HS-27A (cell line): ENCODE results near the gene GH2.
"Not testable (repeated sequence)": the region's sequence is repeated elsewhere in the genome, so short reads cannot be mapped to it uniquely, and the experiment has no call there.

Experiments used
- DNase-seq: peaks from one replicate; pipeline ENCODE4 v3.0.0-alpha.2; 2012; ENCODE audit warnings: low read depth, missing footprints

Gene GH2

GRCh38 chr17:63911041-63911635 lies 29.4 kb upstream of the GH2 start, which contains the start of gene CSHL1:
Gene CSHL1 (minus strand): TSS chr17:63911258. CDS start chr17:63911196, 62 bp downstream.
- no peak for DNase-seq

- DNase-seq = no peak
Measured at GRCh38 chr17:63910096-63910495, 28.4 kb upstream of the GH2 start.

DNA sequence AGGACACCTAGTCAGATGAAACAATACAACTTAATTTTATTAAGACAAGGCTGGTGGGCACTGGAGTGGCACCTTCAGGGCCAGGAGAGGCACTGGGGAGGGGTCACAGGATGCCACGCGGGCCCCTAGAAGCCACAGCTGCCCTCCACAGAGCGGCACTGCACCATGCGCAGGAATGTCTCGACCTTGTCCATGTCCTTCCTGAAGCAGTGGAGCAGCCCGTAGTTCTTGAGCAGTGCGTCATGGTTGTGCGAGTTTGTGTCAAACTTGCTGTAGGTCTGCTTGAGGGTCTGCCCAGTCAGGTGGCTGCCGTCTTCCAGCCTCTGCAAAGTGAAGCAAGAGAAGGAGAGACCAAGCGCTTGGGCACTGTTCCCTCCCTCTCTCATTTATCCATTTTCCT lies 27.8 kb upstream of the GH2 start:
- DNase-seq = not testable (repeated sequence)

GRCh38 chr17:63907161-63907778 lies 25.5 kb upstream of the GH2 start:
- not testable (repeated sequence) for DNase-seq

DNA sequence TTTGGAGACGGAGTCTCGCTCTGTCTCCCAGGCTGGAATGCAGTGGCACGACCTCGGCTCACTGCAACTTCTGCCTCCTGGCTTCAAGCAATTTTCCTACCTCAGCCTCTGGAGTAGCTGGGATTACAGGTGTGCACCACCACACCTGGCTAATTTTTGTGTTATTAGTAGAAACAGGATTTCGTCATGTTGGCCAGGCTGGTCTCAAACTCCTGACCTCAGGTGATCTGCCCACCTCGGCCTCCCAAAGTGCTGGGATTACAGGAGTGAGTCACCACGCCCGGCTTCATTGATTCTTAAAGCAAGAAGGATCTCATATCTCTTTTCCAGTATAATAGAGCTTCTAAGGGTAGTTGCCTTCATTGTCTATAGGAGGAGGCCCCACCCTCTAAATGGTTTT lies 23.1 kb upstream of the GH2 start:
- not testable (repeated sequence) for DNase-seq

GRCh38 chr17:63903787-63904201 lies 22.1 kb upstream of the GH2 start:
- DNase-seq = not testable (repeated sequence)

DNA sequence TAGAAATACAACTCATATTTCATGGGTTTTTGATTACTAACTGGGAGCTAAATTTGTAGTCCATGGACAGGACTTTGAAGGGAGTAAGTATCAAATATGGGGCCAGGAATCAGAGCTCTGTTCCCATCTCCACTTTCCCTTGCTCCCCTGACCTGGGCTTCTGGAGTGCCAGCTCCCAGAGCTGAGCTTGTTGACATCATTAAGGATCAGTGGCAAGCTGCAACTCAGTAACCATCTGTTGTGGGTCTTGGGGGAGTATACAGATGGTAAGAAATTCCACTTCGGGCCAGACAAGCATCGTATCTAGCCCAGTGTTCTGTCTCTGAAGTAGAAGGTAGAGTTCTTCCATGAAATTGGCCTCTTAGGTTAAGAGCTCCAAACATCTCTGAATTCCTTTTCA lies 20.2 kb upstream of the GH2 start:
- DNase-seq = not testable (repeated sequence)

GRCh38 chr17:63898899-63899798 lies 17.4 kb upstream of the GH2 start:
- DNase-seq = not testable (repeated sequence)

DNA sequence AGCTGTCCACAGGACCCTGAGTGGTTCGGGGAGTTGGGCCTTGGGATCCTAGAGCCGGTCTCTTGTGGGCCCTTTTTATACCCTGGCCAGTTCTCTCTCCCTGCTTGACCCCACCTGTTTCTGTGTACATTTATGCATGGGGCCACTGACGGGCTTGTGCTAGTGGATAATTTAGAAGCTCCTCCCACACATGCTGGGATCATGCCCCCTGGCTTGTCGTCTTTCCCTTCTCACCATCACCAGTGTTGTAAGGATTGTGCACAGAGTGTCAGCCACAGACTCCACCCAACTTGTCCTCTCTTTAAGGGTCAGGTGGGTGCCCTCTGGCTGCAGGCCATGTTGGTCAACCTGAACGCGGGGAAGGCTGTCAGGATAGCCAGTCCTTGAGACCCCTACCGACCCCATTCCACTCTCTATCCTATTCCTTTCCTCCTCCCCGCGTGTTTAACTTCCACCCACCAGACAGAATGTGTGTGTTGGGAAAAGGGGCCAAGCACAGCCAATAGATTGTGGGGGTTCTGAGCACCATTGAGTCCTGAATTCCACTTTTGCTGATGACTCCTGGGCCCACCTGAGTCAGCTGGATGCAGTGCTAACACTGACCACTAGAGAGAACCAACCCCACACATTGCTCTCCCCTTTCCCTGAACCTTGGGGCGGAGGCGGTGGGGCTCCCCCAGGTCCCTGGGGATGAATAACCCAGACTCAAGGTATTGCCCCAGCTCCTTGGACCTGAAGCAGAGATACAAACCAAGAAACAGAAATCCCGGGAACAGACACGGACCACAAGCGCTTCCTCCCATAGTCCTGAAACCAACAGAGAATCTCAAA lies 15.0 kb upstream of the GH2 start, which contains the start of gene CSH1:
TSS of gene CSH1 (minus strand) at position 51 of the 831 bp plus-strand sequence. CDS start 63 bp downstream, outside the sequence.
- not testable (repeated sequence) for DNase-seq

- DNase-seq = not testable (repeated sequence)
Measured at GRCh38 chr17:63894821-63895220, 13.1 kb upstream of the GH2 start.

- not testable (repeated sequence) for DNase-seq
Measured at GRCh38 chr17:63894021-63894420, 12.3 kb upstream of the GH2 start.

GRCh38 chr17:63892316-63893037 lies 10.7 kb upstream of the GH2 start:
- not testable (repeated sequence) for DNase-seq

GRCh38 chr17:63889026-63889848 lies 7.5 kb upstream of the GH2 start:
- DNase-seq = not testable (repeated sequence)

DNA sequence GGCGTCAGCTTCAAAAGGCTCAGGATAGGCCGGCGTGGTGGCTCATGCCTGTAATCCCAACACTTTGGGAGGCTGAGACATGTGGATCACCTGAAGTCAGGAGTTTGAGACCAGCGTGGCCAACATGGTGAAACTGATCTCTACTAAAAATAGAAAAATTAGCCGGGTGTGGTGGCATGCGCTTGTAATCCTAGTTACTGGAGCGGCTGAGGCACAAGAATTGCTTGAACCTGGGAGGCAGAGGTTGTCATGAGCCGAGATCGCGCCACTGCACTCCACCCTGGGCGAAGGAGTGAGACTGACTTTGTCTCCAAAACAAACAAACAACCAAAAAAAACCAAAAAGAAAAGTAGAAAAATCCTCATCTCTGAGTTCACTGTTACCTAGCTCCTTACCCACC lies 3.4 kb upstream of the GH2 start:
- DNase-seq = not testable (repeated sequence)

DNA sequence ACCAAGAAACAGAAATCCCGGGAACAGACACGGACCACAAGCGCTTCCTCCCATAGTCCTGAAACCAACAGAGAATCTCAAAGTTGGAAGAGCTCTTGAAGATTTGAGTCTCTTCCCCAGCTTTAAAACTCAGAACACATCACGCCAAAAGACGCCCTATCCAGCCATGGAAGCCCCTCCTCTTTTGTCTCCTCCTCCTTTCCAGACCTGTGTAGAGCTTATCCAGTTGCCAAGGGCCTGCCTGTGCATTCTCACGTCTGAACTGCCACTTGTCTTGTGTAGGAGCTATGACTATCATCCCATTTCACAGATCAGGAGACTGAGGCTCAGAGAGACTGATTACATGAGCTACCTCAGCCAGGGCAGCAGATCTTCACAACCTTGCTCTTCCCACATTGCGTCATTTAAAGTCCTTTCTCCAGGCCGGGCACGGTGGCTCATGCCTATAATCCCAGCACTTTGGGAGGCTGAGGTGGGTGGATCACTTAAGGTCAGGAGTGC lies 932 bp upstream of the GH2 start:
- DNase-seq = not testable (repeated sequence)

DNA sequence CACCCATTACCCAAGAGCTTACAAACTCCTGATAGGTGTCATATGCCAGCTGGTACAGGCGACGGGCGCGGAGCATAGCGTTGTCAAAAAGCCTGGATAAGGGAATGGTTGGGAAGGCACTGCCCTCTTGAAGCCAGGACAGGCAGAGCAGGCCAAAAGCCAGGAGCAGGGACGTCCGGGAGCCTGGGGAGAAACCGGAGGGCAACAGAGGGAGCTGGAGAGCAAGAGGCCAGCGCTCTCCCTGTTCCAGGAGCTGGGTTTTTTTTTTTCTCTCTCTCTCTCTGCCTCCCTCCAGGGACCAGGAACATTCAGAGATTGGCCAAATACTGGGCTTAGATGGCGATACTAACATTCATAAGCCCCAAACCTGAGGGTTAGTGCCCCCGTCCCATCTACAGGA lies 407 bp downstream of the GH2 start:
- not testable (repeated sequence) for DNase-seq

- DNase-seq = no peak
Measured at GRCh38 chr17:63880706-63881105, 1.0 kb downstream of the GH2 start.

- DNase-seq = not testable (repeated sequence)
Measured at GRCh38 chr17:63878413-63878812, 3.3 kb downstream of the GH2 start.

DNA sequence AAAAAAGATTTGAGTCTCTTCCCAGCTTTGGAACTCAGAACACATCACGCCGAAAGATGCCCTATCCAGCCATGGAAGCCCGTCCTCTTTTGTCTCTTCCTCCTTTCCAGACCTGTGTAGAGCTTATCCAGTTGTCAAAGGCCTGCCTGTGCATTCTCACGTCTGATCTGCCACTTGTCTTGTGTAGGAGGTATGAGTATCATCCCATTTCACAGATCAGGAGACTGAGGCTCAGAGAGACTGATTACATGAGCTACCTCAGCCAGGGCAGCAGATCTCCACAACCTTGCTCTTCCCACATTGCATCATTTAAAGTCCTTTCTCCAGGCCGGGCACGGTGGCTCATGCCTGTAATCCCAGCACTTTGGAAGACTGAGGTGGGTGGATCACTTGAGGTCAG lies 7.1 kb downstream of the GH2 start:
- DNase-seq = not testable (repeated sequence)
